ENCODE results near the gene CPED1. TPM values are rescaled to one million over a fixed set of nuclear protein-coding genes. Genes with fewer than 3 reads are reported as not detected.
A peak's percentile ranks its signal among the peaks of the same experiment; 100 is the strongest.
"Not testable (repeated sequence)": the region's sequence is repeated elsewhere in the genome, so short reads cannot be mapped to it uniquely, and the experiment has no call there.

CPED1 gene
- total RNA-seq, 4 donors from 2014 or later: 1.9 to 4.4 (median 3.7) TPM

DNA sequence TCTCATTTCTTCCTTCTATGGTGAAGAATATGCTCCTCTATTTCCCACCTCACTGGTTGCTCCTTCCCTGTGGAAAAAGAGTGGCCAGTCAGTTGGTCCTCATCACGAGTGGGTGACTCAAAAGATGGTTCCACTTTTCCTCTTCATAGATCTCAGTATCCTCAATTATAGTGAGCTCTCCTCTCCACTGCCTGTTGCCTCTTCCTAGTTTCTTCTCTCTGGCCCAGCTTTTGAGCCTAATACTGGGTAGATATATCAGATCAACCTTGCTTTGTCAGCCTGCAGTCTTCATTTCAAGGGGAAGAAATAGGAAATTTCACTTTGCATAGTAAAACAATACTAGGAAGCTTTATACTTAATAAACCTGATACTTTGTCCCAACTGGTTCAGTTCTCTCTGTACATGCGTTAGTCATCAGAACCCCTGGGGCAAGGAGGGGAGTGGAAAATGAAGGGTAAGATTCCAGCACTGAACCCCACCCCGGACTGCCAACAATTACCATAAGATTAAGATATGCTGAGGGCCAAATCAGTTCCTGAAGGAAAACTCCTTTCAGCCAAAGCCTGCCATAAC, 324.8 kb downstream of the CPED1 start:
- TF ChIP-seq, protein P1, sequence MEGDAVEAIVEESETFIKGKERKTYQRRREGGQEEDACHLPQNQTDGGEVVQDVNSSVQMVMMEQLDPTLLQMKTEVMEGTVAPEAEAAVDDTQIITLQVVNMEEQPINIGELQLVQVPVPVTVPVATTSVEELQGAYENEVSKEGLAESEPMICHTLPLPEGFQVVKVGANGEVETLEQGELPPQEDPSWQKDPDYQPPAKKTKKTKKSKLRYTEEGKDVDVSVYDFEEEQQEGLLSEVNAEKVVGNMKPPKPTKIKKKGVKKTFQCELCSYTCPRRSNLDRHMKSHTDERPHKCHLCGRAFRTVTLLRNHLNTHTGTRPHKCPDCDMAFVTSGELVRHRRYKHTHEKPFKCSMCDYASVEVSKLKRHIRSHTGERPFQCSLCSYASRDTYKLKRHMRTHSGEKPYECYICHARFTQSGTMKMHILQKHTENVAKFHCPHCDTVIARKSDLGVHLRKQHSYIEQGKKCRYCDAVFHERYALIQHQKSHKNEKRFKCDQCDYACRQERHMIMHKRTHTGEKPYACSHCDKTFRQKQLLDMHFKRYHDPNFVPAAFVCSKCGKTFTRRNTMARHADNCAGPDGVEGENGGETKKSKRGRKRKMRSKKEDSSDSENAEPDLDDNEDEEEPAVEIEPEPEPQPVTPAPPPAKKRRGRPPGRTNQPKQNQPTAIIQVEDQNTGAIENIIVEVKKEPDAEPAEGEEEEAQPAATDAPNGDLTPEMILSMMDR (IDR thresholded peaks at IDR 0.05): no peak
- TF ChIP-seq POLR2A (IDR thresholded peaks at IDR 0.05): no peak
- peak in 1 of 2 donors; percentile 53 for DNase-seq (ENCODE audit: low spot score in 2 of 2)
- no peak overlapping the region for H3K4me3 ChIP-seq (ENCODE audit: low read depth, poor library complexity, severe bottlenecking)
- WGBS, 2 donors: 19% methylated on average over 3 of the region's 3 CpGs
- intact Hi-C loops (cut with DNase I; ENCODE audit: low total_unique reads): no loop called here

DNA sequence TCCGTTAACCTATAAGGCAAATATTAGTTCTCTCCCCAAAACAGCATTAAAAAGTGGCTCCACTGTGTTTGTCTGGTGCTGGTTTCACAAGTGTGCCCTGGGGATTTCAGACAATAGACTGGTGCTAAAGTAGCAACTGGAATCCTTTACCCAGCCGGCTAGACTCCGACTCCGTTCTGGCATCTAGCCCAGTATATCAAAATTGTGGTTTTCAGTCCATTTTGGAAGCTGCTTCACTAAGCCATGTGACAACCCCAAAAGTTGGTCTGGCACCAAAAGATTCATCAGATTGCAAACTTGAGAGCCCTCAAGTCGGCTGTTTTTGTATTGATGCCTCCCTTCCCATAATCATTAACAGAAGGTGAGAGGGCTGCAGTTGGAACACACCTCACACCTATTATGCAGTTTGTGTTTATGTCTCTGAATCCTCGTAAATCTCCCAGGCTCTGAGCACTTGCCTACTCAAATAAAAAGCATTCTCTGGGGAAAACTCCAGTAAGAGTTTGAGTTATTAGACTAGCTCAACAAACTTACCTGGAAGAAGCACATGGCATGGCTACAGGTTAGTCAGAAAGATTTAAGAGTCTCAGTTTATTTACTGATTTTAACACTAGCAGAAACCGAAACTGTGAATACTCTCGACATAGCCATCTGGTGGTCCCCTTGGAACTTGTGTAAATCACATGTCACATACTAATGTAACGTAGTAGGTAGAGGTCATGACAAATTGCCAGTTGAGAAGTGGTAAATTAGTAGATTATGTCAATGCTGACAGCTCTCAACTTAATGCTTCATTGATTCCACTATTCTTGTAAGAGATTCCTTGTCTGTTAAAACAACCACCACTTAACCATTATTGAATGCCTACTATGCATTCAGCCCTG, 325.5 kb downstream of the CPED1 start:
- no peak overlapping the region for H3K4me3 ChIP-seq (ENCODE audit: low read depth, poor library complexity, severe bottlenecking)
- 28% methylated on average over 9 of the region's 9 CpGs for WGBS, 2 donors
- intact Hi-C loops (cut with DNase I; ENCODE audit: low total_unique reads): no loop called here
- TF ChIP-seq, protein P1 (IDR thresholded peaks at IDR 0.05): no peak
- no peak for TF ChIP-seq POLR2A (IDR thresholded peaks at IDR 0.05)
- DNase-seq (ENCODE audit: low spot score in 2 of 2): no peak

DNA sequence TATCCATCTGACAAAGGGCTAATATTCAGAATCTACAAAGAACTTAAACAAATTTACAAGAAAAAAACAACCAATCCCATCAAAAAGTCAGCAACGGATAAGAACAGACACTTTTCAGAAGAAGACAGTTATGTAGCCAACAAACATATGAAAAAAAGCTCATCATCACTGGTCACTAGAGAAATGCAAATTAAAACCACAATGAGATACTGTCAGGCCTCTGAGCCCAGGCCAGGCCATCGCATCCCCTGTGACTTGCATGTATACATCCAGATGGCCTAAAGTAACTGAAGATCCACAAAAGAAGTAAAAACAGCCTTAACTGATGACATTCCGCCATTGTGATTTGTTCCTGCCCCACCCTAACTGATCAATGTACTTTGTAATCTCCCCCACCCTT, 326.7 kb downstream of the CPED1 start:
- WGBS, 2 donors: 89 to 93% methylated on average over 3 of the region's 3 CpGs
- H3K4me3 ChIP-seq (ENCODE audit: low read depth, poor library complexity, severe bottlenecking); DNase-seq (ENCODE audit: low spot score in 2 of 2); intact Hi-C loops (cut with DNase I; ENCODE audit: low total_unique reads): not testable (repeated sequence)

DNA sequence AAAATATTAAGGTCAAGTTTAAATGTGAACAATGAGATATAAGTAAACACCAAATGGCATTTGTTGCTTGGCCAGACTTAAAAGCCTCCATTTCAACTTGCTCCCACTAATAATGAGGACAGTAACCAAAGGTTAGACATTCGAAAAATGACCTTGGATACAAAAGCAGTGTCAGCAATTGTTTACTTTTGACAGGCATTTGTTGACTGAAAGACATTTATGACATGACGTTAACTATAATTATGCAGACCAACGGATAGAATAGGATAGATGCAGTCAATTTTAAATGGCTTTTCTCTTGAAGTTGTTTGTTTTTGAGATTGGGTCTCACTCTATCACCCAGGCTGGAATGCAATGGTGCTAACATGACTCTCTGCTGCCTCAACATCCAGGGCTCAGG, 333.9 kb downstream of the CPED1 start:
- no peak overlapping the region for H3K4me3 ChIP-seq (ENCODE audit: low read depth, poor library complexity, severe bottlenecking)
- intact Hi-C loops (cut with DNase I; ENCODE audit: low total_unique reads): no loop called here
- 74 to 91% methylated on average over 3 of the region's 3 CpGs for WGBS, 2 donors

DNA sequence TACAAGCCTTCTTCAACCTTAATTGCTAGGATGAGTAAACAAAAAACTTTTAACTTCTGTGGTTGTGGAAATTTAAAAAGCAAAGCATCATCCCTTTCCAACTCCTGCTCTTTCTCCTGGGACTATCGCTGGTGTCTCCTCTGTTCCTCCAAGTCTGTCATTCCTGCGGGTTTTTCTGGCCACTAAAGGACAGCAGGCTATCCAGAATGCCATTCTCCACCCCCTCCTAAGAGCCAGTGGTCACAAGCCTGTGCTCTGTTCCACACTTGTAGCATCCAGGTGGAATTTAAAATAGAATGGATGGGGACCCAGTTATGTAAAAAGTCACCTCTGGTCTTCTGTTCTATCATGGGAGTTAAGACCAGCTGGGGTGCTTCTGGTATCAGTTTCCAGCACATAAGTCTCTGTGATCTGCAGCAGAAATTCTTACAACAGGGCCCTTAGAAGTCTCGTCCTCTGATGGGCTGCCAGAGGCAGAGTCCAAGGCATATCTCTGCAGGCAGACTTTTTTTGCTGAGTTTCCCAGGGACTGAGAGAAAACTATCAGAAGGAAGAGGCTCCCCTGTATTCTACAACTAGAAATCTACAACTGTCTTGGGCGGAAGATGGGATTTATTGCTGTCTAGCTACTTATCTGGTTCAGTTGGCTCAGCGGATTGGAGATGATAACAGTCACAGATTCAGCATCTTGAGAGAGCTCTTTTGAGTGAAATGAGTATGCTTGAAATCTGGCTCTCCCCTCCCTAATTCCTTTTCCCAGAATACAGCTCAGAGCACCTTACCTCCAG, 335.2 kb downstream of the CPED1 start:
- H3K4me3 ChIP-seq (ENCODE audit: low read depth, poor library complexity, severe bottlenecking): no peak overlapping the region
- intact Hi-C loops (cut with DNase I; ENCODE audit: low total_unique reads): no loop called here
- WGBS, 2 donors: 75 to 85% methylated on average over 5 of the region's 5 CpGs
- TF ChIP-seq POLR2A (IDR thresholded peaks at IDR 0.05): no peak
- TF ChIP-seq, protein P1 (IDR thresholded peaks at IDR 0.05): no peak
- DNase-seq (ENCODE audit: low spot score in 2 of 2): no peak

More for the DNA sequence above, 333.9 kb downstream of the CPED1 start:
- DNase-seq (ENCODE audit: low spot score in 2 of 2): no peak
- TF ChIP-seq, protein P1 (IDR thresholded peaks at IDR 0.05): no peak
- TF ChIP-seq POLR2A (IDR thresholded peaks at IDR 0.05): no peak

DNA sequence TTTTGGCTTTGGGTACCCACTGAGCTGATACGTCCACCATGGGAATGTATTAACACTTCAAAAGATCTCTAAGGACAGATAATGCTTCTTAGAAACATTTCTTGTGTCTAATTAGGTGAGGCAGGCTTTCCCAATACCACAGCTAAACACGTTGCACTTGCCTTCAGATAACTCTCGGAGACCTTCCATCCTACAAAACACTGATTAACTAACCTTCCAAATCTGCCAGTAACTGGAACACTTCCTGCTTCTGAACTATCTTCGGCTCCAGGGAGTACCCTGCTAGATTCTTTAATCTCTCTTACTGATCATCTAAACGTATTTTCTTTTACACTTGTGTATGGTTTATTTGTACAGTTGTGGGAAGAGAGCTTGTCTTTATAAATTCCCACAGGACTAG, 339.2 kb downstream of the CPED1 start:
- TF ChIP-seq, protein P1 (IDR thresholded peaks at IDR 0.05): no peak
- no peak for TF ChIP-seq POLR2A (IDR thresholded peaks at IDR 0.05)
- no peak for DNase-seq (ENCODE audit: low spot score in 2 of 2)
- 69 to 72% methylated on average over 5 of the region's 5 CpGs for WGBS, 2 donors
- no peak overlapping the region for H3K4me3 ChIP-seq (ENCODE audit: low read depth, poor library complexity, severe bottlenecking)
- intact Hi-C loops (cut with DNase I; ENCODE audit: low total_unique reads): no loop called here
